Measurements from ENCODE around the gene MAP6D1.

MAP6D1 gene

GRCh38 chr3:183825456-183826161 lies at the start of gene MAP6D1:
TSS of gene MAP6D1 (minus strand) at chr3:183825577. CDS start at chr3:183825547, 30 bp downstream.
- no peak for DNase-seq (ENCODE audit: low read depth)
- TF ChIP-seq, protein P1, sequence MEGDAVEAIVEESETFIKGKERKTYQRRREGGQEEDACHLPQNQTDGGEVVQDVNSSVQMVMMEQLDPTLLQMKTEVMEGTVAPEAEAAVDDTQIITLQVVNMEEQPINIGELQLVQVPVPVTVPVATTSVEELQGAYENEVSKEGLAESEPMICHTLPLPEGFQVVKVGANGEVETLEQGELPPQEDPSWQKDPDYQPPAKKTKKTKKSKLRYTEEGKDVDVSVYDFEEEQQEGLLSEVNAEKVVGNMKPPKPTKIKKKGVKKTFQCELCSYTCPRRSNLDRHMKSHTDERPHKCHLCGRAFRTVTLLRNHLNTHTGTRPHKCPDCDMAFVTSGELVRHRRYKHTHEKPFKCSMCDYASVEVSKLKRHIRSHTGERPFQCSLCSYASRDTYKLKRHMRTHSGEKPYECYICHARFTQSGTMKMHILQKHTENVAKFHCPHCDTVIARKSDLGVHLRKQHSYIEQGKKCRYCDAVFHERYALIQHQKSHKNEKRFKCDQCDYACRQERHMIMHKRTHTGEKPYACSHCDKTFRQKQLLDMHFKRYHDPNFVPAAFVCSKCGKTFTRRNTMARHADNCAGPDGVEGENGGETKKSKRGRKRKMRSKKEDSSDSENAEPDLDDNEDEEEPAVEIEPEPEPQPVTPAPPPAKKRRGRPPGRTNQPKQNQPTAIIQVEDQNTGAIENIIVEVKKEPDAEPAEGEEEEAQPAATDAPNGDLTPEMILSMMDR (conservative IDR thresholded peaks at IDR 0.05; ENCODE audit: low read depth, low read length), result peak; percentile 49
- peak within 1 kb of the TSS; percentile 63 for H3K4me3 ChIP-seq (ENCODE audit: low read length)

- TF ChIP-seq, protein P1 (conservative IDR thresholded peaks at IDR 0.05; ENCODE audit: low read depth, low read length), result no peak
- H3K4me3 ChIP-seq (ENCODE audit: low read length), result no peak overlapping the region
- DNase-seq (ENCODE audit: low read depth), result no peak
Observed at GRCh38 chr3:183873914-183874313, 48.5 kb upstream of the MAP6D1 start.

DNA sequence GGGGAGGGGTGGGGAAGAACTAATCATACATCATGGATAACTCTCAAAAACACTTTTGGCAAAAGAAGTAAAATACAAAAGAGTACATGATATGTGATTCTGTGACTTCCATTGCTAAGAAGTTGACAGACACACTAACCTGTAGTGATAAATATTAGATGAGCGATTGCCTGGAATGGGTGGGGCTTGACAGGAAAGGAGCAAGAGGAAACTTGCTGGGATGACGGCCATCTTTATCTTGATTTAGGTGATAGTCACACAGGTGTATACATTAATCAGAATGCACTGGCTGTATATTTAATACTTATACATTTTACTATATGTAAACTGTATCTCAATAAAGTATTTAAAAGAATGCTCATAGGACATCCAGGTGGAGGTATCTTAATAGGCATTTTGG lies 46.2 kb upstream of the MAP6D1 start:
- no peak for DNase-seq (ENCODE audit: low read depth)
- no peak overlapping the region for H3K4me3 ChIP-seq (ENCODE audit: low read length)
- TF ChIP-seq, protein P1 (conservative IDR thresholded peaks at IDR 0.05; ENCODE audit: low read depth, low read length), result no peak

GRCh38 chr3:183870563-183870962 lies 45.2 kb upstream of the MAP6D1 start:
- TF ChIP-seq, protein P1 (conservative IDR thresholded peaks at IDR 0.05; ENCODE audit: low read depth, low read length), result no peak
- no peak overlapping the region for H3K4me3 ChIP-seq (ENCODE audit: low read length)
- no peak for DNase-seq (ENCODE audit: low read depth)

DNA sequence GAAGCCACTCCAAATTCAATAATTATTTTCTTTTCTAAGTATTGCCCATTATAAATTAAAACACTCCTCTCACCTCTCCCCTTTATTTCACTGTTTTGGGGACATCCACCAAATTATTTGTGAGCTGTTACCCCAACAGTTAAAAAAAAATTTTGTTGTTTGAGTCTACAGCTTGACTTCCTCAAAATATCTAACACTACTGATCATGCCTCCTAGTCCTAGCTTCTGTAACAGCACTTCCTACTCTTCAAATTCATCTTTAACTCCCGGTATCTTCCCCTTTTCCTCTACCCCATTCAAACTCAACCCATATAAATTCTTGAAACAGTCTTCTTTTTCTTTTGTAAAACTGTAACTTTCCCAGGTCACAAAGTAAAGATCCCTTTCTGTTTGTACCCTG lies 43.4 kb upstream of the MAP6D1 start:
- no peak overlapping the region for H3K4me3 ChIP-seq (ENCODE audit: low read length)
- DNase-seq (ENCODE audit: low read depth), result no peak
- TF ChIP-seq, protein P1 (conservative IDR thresholded peaks at IDR 0.05; ENCODE audit: low read depth, low read length), result no peak

- TF ChIP-seq, protein P1 (conservative IDR thresholded peaks at IDR 0.05; ENCODE audit: low read depth, low read length), result no peak
- no peak for DNase-seq (ENCODE audit: low read depth)
- no peak overlapping the region for H3K4me3 ChIP-seq (ENCODE audit: low read length)
Observed at GRCh38 chr3:183862610-183863009, 37.2 kb upstream of the MAP6D1 start.

DNA sequence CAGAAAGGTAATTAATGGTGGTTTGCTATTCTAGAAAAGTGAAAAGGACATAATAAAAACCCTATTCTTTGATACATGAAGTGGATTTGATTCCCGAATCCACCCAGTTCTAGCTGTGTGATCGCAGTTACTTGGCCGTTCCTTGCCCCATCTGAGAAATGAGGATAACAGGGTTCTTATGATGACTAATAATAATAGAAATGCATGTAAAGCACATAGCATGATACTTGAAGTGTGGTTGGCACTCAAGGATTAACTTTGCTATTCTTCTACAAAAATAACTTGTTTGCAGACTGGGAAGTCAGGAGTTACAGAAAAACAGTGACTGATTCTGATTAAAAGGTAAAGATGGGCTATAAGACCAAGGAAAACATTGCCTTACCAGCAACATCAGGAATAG lies 32.5 kb upstream of the MAP6D1 start:
- DNase-seq (ENCODE audit: low read depth), result peak; percentile 36
- TF ChIP-seq, protein P1 (conservative IDR thresholded peaks at IDR 0.05; ENCODE audit: low read depth, low read length), result no peak
- no peak overlapping the region for H3K4me3 ChIP-seq (ENCODE audit: low read length)

All from retinal pigment epithelial cell (primary cell).